Spleen (tissue), 13 donors: ENCODE results near the gene EXD3. TPM values are rescaled to one million over a fixed set of nuclear protein-coding genes. Genes with fewer than 3 reads are reported as not detected.
A peak's percentile ranks its signal among the peaks of the same experiment; 100 is the strongest.

Experiments used
- DNase-seq: peaks from one replicate; pipeline ENCODE4 v3.0.0-alpha.2; 2020
- H3K27ac ChIP-seq, 8 donors: fragments of 200-600 bp; sonication (generic) in 7 of 8; 1 replicate in 4 of 8; 2 replicates in 4 of 8; pipeline versions ENCODE4 v1.5.0 to v1.8.0; 2016 to 2021; ENCODE audit warnings: inconsistent platforms in 4 of 8, mild to moderate bottlenecking in 4 of 8, moderate library complexity in 1 of 8
- H3K27me3 ChIP-seq, 7 donors: fragments of 200-600 bp; sonication (generic) in 6 of 7; replicated peaks in 1 of 7; 1 replicate in 4 of 7; 2 replicates in 3 of 7; pipeline versions ENCODE4 v1.5.0 to v1.8.0; 2016 to 2021; ENCODE audit warnings: inconsistent platforms in 3 of 7, mild to moderate bottlenecking in 1 of 7
- H3K36me3 ChIP-seq, 6 donors: fragments of 200-600 bp; sonication (generic) in 5 of 6; 1 replicate in 4 of 6; 2 replicates in 2 of 6; pipeline versions ENCODE4 v1.5.0 to v1.8.0; 2016 to 2021; ENCODE audit warnings: inconsistent platforms in 2 of 6
- H3K4me1 ChIP-seq, 6 donors: fragments of 200-600 bp; sonication (generic) in 5 of 6; 1 replicate in 3 of 6; 2 replicates in 3 of 6; pipeline versions ENCODE4 v1.5.0 to v1.8.0; 2016 to 2021; ENCODE audit warnings: inconsistent platforms in 3 of 6
- H3K4me3 ChIP-seq, 8 donors: fragments of 200-600 bp; sonication (generic) in 7 of 8; 1 replicate in 4 of 8; 2 replicates in 4 of 8; pipeline versions ENCODE4 v1.5.0 to v1.8.0; 2016 to 2021; ENCODE audit warnings: inconsistent platforms in 4 of 8, mild to moderate bottlenecking in 4 of 8, moderate library complexity in 2 of 8
- H3K9me3 ChIP-seq, 8 donors: fragments of 200-600 bp; sonication (generic) in 7 of 8; 1 replicate in 4 of 8; 2 replicates in 4 of 8; pipeline versions ENCODE4 v1.5.0 to v1.8.0; 2016 to 2021; ENCODE audit warnings: inconsistent platforms in 4 of 8
- POLR2A ChIP-seq, 3 donors: fragments of 450-650 bp; IDR thresholded peaks; one replicate each; pipeline ENCODE4 v1.5.1; 2017; ENCODE audit warnings: antibody characterized with exemption in 3 of 3, mild to moderate bottlenecking in 1 of 3
- POLR2AphosphoS5 ChIP-seq, 3 donors: sonication (generic); formaldehyde crosslinking; IDR thresholded peaks; one replicate each; pipeline ENCODE4 v1.5.1; 2017; ENCODE audit warnings: antibody characterized with exemption in 3 of 3
- WGBS, 5 donors: extraction: QIAGEN DNeasy Blood & Tissue Kit in 3 of 5; methylation state at CpG; one replicate each; pipeline versions ENCODE4 v1.1.5 to v1.1.7; 2013 to 2018; 5-methylcytosine and 5-hydroxymethylcytosine counted together
- intact Hi-C: fragments of 100-400 bp; cut with DNase I; formaldehyde crosslinking; loops from one replicate; pipeline ENCODE4 v1.15.0; 2023; ENCODE audit warnings: low total_unique reads
- long read RNA-seq, 2 donors: transcript quantifications; one replicate each; lab custom pipeline, GENCODE V29; 2026
- polyA plus RNA-seq, 3 donors: library from polyadenylated mRNA; stranded (reverse); fragments of 200-250 nt; gene quantifications; one replicate each; pipeline ENCODE4 v1.2.1, GENCODE V29; 2013
- total RNA-seq, 7 donors: library from RNA; depleted of rRNA in 3 of 7; stranded (reverse); fragments of >200 nt in 3 of 7; fragmentation: NEBNext Ultra II Directional in 4 of 7; extraction: Animal tissue kit (Norgen Biotek cat#: 25700) in 4 of 7; gene quantifications; one replicate each; pipeline versions ENCODE4 v1.1.0 to v1.2.1, GENCODE V29; 2016 to 2021
- TF ChIP-seq, protein P1 (sequence below), 11 experiments: fragments of 200-600 bp in 7 of 11; fragments of 450-650 bp in 4 of 11; sonication (generic) in 4 of 11; IDR thresholded peaks in 8 of 11; conservative IDR thresholded peaks in 3 of 11; 1 replicate in 7 of 11; 2 replicates in 4 of 11; pipeline versions ENCODE4 v1.4.0 to v1.8.0; 2016 to 2021; ENCODE audit warnings: antibody characterized with exemption in 11 of 11, inconsistent platforms in 4 of 11, mild to moderate bottlenecking in 1 of 11
- donor health status: healthy with polysubstance abuse.
- donor health status: DM: no; HTN: no; CAD: no; lungs with moderate emphysema.
- donor health status: DM: no; HTN: no; CAD: no.
- donor health status: Bipolar disorder and iron deficiency.
- donor health status: healthy.
- donor health status: DM: no; HTN: no; CAD: no.
- donor health status: DM: yes; HTN: yes; CAD: no.

Gene EXD3, protein sequence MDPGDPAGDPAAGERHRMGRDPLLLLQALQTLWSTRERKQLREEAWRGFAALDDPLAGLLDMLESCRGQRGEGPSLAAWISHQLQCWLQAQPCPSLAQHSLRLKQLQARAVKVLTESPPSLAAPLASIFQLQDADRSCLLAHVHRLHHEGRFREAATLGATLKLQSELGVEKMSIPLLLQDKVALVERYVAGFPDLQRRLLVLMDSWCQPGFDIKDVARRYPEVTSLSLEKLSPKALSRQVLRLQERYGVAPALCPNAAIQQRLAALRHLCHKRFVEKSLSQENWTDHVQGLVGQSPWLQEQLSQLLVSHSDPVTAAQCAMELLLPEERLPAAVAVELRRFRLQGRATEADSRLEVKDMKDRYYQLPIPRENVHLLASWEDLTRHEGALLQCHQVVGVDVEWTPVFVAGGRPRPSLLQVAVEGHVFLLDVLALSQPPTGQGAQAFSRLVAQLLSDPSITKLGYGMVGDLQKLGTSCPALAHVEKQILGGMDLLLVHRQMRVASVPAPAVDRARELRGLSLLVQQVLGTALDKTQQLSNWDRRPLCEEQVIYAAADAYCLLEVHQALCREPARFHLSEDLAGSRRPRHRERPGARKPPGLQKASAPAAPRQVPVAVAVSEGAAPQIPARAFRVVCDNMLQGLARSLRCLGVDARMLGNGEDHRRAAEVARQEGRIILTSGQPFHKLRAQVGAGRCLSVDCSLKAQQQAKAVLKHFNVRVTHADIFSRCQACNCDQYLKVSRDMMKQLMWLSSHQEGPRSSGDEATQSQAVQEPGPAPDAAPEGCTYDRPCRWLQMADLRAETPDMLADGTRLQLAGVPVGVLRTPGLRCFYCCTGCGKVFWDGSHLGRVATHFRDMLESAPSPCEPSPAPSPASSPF
- total RNA-seq (10 to 100 TPM; 14.5 to 52.8 (median 29.8) TPM), polyA plus RNA-seq (10 to 100 TPM; 15.6 to 62.3 (median 43.4) TPM)
- long read RNA-seq, donor 1, partial matches to known transcripts = 0 of 5 reads
- long read RNA-seq, donor 1, other reads (novel, unspliced or antisense) = 0 of 5 reads
- long read RNA-seq, donor 2, partial matches to known transcripts = 0 of 1 reads
- long read RNA-seq, donor 2, other reads (novel, unspliced or antisense) = 0 of 1 reads

DNA sequence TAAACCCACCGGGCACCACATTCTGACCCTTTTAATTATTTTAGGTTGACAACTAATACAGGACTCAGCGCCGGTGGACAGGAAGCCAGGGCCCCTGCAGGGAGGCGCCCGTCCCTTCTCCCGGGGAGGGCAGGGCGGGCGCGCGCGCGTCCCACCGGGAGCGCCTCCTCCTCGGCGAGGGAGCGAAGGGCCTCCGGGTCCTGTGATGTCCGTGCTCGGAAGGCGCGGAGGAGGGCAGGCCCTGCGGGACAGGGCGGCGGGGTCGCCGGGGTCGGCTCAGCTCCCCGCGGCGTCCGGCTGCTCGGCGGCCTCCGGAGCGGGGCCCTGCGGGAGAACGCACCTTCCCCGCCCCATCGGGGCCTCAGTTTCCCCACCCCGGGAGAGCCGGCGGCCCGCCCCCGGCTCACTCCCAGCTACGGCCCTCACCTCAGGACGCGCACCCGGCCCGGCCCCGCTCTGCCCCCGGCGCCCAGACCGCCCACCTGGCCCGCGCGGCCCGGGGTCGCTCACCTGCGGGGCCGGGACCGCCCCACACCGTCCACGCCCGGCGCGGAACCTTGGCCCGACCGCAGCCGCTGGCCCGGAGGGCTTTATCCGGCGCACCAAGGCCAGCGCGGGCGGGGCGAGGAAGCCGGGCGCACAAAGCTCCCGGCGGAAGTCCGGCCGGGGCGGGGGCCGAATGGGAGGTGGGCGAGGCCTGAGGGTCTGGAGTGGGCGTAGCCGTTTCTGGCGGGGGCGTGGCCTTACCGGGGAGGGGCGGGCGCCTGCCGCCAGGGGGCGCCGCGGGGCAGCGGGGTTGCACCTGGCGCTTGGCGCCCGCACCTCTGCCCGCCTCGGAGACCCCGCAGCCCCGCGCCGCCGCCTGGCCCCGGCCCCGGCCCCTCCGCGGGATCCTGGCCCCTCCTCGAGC, at the start of gene EXD3, which contains the start of gene NOXA1:
EXD3 (minus strand) TSS at position 559 of the 910 bp plus-strand sequence. CDS start 27,805 bp downstream, outside the sequence.
NOXA1 (plus strand) TSS at position 790 of the 910 bp plus-strand sequence. CDS start 137 bp downstream, outside the sequence.
- Histone ChIP-seq H3K27me3 (peaks cover 0 to 5% (median 0%) of the 10 kb centered on the region in 7 donors), H3K4me3 (peak within 1 kb of the TSS; percentile 81 to 99 (median 95)), H3K9me3 (no peaks in the 10 kb centered on the region), H3K4me1 (peaks cover 10 to 62% (median 33%) of the 10 kb centered on the region in 6 donors), H3K36me3 (peaks cover 0 to 6% (median 0%) of the 10 kb centered on the region in 6 donors), H3K27ac (peak within 1 kb of the TSS; percentile 48 to 88 (median 80))
- WGBS, 5 donors = 0% methylated on average over 1 to 113 of the region's 113 CpGs
- TF ChIP-seq POLR2AphosphoS5 (IDR thresholded peaks at IDR 0.05) (peak; percentile 80 to 89 (median 83)), POLR2A (IDR thresholded peaks at IDR 0.05) (peak in 1 of 3 donors; percentile 76)
- TF ChIP-seq, protein P1, sequence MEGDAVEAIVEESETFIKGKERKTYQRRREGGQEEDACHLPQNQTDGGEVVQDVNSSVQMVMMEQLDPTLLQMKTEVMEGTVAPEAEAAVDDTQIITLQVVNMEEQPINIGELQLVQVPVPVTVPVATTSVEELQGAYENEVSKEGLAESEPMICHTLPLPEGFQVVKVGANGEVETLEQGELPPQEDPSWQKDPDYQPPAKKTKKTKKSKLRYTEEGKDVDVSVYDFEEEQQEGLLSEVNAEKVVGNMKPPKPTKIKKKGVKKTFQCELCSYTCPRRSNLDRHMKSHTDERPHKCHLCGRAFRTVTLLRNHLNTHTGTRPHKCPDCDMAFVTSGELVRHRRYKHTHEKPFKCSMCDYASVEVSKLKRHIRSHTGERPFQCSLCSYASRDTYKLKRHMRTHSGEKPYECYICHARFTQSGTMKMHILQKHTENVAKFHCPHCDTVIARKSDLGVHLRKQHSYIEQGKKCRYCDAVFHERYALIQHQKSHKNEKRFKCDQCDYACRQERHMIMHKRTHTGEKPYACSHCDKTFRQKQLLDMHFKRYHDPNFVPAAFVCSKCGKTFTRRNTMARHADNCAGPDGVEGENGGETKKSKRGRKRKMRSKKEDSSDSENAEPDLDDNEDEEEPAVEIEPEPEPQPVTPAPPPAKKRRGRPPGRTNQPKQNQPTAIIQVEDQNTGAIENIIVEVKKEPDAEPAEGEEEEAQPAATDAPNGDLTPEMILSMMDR (IDR thresholded peaks at IDR 0.05 in 8 of 11, conservative IDR thresholded peaks at IDR 0.05 in 3 of 11) = peak in 10 of 11 experiments; percentile 49 to 95 (median 80)
- peak; percentile 98 for DNase-seq
- intact Hi-C loops = loop anchor here (5.0 kb wide), 1 partner anchor 104 kb away; no protein-coding TSS in a partner anchor

DNA sequence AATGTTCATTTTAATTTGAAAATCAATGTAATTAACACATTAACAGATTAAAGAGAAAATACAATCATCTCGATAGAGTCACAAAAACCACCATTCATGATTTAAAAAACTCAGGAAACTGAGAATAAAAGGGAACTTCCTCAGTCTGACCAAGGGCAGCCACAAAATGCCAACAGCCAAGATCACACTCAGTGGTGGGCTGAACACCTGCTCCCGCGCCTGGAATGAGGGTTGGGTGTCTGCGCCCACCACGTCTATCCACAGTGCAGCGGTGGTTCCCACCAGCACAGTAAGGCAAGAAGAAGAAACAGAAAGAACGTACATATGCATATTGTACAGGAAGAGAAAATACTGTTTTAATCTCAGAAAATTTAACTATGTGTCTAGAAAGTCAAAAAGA, 47.8 kb upstream of the EXD3 start:
- TF ChIP-seq POLR2A (IDR thresholded peaks at IDR 0.05) = no peak
- no peak for TF ChIP-seq POLR2AphosphoS5 (IDR thresholded peaks at IDR 0.05)
- TF ChIP-seq, protein P1 (IDR thresholded peaks at IDR 0.05 in 8 of 11, conservative IDR thresholded peaks at IDR 0.05 in 3 of 11) = no peak
- peak; percentile 25 for DNase-seq

DNA sequence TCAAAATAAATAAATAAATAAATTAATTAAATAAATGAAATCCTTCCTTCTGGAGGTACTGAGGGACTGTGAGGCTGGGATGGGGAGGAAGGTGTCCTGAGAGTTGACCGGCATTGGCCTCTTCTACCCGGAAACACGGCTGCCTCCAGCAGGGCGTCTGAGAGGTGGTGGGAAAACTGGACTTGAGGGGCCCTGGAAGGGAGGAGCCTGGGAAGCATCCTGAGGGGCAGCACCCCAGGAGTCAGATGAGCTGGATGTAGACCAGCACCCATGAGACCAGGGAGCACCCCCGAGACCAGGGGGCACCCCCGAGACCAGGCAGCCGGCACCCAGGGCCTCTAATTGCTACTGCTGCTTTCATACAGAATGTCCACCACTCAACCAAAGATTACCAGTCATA, 44.9 kb upstream of the EXD3 start:
- intact Hi-C loops = no loop called here
- Histone ChIP-seq H3K36me3 (no peaks in the 10 kb centered on the region), H3K4me3 (no peak overlapping the region), H3K27ac (no peak overlapping the region), H3K27me3 (no peaks in the 10 kb centered on the region), H3K9me3 (peaks cover 0 to 2% (median 0%) of the 10 kb centered on the region in 8 donors), H3K4me1 (peaks cover 0 to 13% (median 4%) of the 10 kb centered on the region in 6 donors)
- WGBS, 5 donors = 93 to 99% (median 97%) methylated on average over 7 of the region's 7 CpGs
- DNase-seq = peak; percentile 52
- TF ChIP-seq POLR2AphosphoS5 (IDR thresholded peaks at IDR 0.05) (no peak), POLR2A (IDR thresholded peaks at IDR 0.05) (no peak)
- TF ChIP-seq, protein P1 (IDR thresholded peaks at IDR 0.05 in 8 of 11, conservative IDR thresholded peaks at IDR 0.05 in 3 of 11) = no peak

More for the DNA sequence above, 47.8 kb upstream of the EXD3 start:
- WGBS, 5 donors = 10 to 26% (median 15%) methylated on average over 7 of the region's 7 CpGs
- peaks cover 0 to 13% (median 4%) of the 10 kb centered on the region in 6 donors for H3K4me1 ChIP-seq
- H3K9me3 ChIP-seq = peaks cover 0 to 23% (median 14%) of the 10 kb centered on the region in 8 donors
- intact Hi-C loops = no loop called here
- no peak overlapping the region for H3K27ac ChIP-seq
- H3K27me3 ChIP-seq = no peaks in the 10 kb centered on the region
- H3K4me3 ChIP-seq = no peak overlapping the region
- H3K36me3 ChIP-seq = no peaks in the 10 kb centered on the region
